ENCODE data around the gene RPS6KA2. TPM values are rescaled to one million over a fixed set of nuclear protein-coding genes. Genes with fewer than 3 reads are reported as not detected.

Gene RPS6KA2
- total RNA-seq, 1 experiment from 2014 or later: 14.1 TPM

DNA sequence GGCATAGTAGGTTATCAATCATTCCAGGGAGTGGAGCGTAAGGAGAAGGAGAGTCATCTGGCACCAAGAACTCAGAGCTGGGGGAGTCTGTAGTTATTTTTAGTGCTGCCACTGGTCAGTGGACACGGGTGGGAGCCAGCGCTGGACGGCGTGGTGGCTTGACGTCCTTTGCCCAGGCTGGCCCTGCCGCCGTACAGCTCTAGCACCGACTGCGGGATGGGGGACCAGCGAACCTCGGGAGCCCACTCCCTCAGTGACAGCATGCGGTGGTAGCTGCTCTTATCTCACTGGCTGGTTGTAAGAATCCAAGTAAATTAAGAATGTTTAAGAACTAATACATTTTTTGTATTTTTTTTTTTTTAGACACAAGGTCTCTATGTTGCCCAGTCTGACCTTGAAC lies 32.5 kb upstream of the RPS6KA2 start:
- DNase-seq: no peak
- no peak overlapping the region for H3K4me3 ChIP-seq
- no peaks in the 10 kb centered on the region for H3K9me3 ChIP-seq
- H3K27me3 ChIP-seq: no peaks in the 10 kb centered on the region
- H3K36me3 ChIP-seq: no peaks in the 10 kb centered on the region

DNA sequence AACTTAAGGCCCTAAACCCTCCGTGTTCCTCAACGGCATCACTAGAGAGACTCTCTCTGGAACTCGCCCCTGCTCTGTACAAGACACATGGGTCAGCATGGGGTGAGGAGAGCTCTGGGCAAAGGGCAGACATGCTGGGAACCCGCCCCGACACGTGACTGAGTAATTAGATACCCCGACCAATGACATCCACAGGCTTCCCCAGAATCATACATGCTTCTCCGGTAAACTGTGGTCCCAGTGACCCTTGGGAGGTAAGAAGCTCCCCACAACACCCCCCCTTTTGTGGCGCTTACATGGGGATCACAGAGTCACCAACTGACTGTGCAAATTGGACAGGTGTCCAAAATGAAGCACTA lies 31.7 kb upstream of the RPS6KA2 start:
- no peak overlapping the region for H3K4me3 ChIP-seq
- H3K27me3 ChIP-seq: no peaks in the 10 kb centered on the region
- H3K9me3 ChIP-seq: no peaks in the 10 kb centered on the region
- no peaks in the 10 kb centered on the region for H3K36me3 ChIP-seq
- no peak for DNase-seq

DNA sequence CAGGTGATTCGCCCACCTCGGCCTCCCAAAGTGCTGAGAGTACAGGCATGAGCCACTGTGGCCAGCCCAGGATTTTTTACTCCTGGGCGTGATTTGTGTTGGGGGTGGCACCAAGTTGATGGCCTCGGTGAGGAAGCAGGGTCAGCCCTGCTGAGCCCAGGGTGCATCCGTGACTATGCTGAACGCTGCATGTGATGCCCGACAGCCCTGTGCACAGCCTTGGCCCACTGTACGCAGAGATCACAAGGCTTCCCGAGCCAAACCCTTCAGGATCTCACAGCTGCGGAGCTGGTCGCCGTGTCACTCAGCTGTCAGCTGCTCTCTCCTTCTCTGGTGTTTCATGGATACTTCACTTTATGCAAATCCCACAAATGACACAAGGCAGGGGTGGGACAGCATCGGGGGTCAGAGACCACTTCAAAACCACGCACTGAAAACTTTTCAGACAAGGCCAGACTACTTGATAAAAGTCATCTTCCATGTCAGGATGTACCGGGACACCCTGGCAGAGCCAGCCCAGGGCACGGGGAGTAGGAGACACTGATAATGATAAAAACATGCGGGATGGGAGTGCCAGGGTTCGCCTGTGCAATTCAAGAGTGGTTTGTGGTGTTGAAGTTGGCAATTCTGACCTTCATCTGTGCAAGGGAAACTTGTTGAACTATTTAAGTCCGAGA lies 31.2 kb upstream of the RPS6KA2 start:
- no peaks in the 10 kb centered on the region for H3K9me3 ChIP-seq
- no peaks in the 10 kb centered on the region for H3K36me3 ChIP-seq
- no peaks in the 10 kb centered on the region for H3K27me3 ChIP-seq
- no peak for DNase-seq
- H3K4me3 ChIP-seq: no peak overlapping the region

DNA sequence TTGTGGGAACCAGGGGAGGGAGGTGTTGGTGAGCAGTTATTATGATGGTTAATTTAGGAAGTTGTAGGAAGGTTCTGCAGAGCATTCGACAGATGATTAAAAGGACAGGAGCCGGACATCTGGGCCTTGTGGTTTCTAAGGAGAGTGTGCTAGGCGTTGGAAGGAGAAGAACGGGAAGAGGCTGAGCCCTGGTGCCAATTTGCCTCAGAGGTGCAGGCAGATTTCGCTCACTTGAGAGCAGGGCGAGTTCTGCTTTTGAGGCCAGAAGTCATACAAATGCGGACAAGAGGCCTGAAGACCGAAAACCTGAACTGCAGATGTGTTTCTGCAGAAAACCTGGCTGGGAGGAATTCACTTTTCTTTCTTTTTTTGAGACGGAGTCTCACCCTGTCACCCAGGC lies 30.5 kb upstream of the RPS6KA2 start:
- DNase-seq: no peak
- no peak overlapping the region for H3K4me3 ChIP-seq
- H3K9me3 ChIP-seq: no peaks in the 10 kb centered on the region
- H3K36me3 ChIP-seq: no peaks in the 10 kb centered on the region
- no peaks in the 10 kb centered on the region for H3K27me3 ChIP-seq

DNA sequence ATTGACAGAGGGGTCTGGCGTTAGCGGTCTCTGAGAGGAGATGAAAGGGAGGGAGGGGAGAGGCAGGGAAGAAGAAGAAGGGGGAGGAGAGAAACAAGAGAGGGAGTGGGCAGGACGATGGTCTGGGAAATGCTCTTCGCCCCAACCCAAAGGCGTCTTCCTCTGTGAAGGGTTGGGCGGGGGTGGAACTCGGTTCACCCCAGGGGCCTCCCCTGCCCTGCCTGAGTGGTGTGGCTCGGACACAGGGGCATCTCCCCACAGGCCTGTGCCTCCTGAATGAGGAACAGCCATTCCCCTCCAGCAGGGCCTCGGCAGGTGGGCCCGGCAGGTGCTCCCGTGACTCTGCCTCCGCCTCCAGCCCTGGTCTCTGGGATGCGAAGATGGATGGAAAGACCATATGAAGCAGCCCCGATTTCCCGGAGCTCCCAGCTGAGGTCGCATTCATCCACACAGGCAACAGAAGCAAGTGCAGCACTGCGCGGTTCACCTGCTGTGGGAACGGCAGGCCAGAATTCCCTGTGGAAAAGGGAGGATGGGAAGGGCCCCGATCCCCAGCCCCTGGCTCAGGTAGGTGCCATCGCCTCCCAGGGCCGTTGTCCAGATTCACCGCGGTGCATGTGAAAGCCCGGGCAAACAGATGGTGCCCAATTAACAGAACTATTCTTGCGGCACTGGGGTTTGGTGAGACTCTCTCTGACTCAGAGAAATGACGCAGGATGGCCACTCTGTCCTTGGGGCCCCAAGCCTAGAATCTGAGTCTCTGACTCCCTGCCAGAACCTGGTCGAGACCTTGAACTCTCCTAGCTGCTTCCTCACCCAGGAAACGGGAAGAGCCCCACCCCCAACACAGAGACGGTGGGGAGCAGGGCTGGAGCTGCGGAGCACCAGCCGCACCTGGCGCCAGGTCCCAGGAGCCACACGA lies 29.4 kb upstream of the RPS6KA2 start:
- Histone ChIP-seq H3K27me3 (no peaks in the 10 kb centered on the region), H3K4me3 (no peak overlapping the region), H3K9me3 (no peaks in the 10 kb centered on the region), H3K36me3 (no peaks in the 10 kb centered on the region)
- no peak for DNase-seq

DNA sequence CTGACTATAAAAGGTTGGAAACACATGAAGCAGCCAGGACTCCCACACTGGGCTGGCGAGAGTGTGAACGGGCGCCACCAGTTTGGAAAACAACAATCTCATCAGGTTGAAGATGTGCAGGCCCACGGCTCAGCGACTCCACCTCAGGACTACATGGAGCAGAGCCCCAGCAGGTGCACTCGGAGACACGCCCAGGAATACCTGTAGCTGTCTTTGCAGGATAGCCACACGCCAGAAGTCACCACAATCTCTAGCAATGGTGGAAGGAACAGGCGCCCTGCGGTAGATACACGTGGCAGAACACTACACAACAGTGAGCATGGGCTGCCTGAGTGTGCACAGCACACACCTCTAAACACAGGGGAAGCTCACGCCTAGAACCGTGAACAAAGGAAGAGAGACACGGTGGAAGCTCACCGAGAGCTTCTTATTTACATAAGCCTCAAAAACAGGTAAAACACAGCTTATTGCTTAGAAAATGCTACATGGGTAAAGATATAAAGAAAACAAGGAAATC lies 28.7 kb upstream of the RPS6KA2 start:
- Histone ChIP-seq H3K9me3 (no peaks in the 10 kb centered on the region), H3K27me3 (no peaks in the 10 kb centered on the region), H3K4me3 (no peak overlapping the region), H3K36me3 (no peaks in the 10 kb centered on the region)
- DNase-seq: no peak

DNA sequence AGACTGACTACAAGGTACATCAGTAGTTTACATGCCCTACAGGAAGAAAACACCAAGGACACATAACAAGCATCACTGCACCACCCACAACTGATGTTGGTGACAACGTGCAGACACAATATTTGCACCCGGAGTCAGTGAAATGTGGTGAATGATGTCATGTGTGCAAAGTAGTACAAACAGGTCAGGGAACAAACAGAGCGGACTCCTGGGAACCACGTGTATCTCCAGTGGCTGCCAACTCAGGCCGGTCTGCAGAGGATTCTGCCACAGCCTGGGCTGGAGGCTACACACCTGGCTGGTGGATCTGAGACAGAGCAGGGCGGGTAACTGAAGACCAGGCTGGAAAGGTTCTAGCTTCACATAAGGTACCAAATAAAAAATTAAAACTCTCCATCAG lies 28.2 kb upstream of the RPS6KA2 start:
- H3K9me3 ChIP-seq: no peaks in the 10 kb centered on the region
- DNase-seq: no peak
- H3K27me3 ChIP-seq: no peaks in the 10 kb centered on the region
- no peak overlapping the region for H3K4me3 ChIP-seq
- H3K36me3 ChIP-seq: no peaks in the 10 kb centered on the region

DNA sequence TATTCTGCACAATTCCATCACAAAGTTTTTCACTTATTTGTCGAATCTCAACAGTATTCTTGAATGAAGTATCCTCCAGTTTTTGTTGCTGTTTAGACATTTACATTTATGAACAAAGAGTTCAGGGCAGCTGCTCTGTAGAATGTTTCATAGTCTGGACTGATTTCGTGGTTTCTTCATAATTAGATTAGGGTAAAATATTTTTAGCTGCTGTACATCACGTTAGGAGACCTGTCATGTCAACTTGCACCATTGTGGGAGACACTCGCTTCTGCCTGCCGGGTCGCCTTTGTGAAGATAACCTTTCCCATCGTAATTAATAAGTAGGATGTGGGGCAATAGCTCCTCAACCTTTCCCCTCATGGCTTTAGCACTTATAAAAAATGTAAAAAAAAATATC lies 27.5 kb upstream of the RPS6KA2 start:
- Histone ChIP-seq H3K4me3 (no peak overlapping the region), H3K27me3 (no peaks in the 10 kb centered on the region), H3K9me3 (no peaks in the 10 kb centered on the region), H3K36me3 (no peaks in the 10 kb centered on the region)
- no peak for DNase-seq

DNA sequence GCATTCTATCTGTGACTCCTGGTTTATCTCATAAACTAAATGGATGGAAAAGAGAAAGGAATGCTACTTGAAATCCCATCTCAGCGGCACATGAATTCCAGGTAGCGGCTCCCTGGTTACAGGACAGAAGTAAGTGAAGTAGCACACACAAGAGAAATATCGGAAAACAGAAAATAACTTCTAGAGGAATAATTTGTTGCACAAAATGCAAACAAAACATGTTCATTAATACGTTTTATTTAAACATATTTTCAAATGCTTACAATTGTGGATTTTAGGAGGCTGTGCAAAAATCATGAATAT lies 26.5 kb upstream of the RPS6KA2 start:
- Histone ChIP-seq H3K27me3 (no peaks in the 10 kb centered on the region), H3K36me3 (no peaks in the 10 kb centered on the region), H3K9me3 (no peaks in the 10 kb centered on the region), H3K4me3 (no peak overlapping the region)
- DNase-seq: no peak

DNA sequence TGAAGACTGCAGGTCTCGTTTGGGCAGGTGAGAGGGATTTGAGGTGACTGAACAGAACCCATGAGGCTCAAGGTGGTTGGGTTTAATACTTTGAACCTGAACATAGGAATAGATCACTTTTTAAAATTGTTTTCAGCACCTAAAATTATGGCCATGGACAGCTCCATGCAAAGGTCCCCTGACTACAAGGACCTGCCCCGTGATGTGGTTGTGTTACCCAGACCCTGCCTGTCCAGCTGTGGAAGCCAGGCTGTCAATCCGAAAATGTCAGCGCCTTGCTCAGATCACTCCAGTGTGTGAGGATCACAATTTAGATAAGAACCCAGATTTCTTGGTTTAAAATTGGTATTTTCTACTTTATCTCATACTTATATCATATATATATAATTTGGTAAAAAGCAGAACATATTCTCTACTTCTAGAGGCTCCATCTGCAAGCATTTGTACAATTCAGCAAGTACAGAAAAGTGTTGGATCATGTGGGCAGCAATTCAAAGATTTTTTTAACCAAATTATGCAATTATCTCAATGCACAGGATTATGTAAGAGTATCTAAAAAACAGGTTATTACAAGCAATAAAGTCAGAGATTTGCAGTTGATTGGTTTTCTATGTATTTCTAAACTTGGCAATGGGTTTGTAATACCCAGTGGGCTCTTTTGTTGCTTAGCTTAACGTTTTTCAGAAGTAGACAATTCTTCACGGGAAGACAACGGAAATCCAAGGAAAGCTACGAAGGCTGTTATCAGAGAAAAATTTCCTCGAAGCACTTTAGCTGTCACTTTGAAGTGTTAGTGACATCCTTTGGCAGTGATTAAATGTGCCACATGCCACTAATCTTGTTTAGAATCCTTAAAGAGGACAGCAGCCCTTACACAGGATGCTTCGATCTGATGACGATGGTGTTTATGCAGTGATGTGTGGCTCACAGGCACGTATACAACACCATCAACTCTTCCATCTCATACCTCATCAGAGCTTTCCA lies 24.1 kb upstream of the RPS6KA2 start:
- H3K27me3 ChIP-seq: no peaks in the 10 kb centered on the region
- no peak overlapping the region for H3K4me3 ChIP-seq
- H3K9me3 ChIP-seq: no peaks in the 10 kb centered on the region
- DNase-seq: no peak
- H3K36me3 ChIP-seq: no peaks in the 10 kb centered on the region

DNA sequence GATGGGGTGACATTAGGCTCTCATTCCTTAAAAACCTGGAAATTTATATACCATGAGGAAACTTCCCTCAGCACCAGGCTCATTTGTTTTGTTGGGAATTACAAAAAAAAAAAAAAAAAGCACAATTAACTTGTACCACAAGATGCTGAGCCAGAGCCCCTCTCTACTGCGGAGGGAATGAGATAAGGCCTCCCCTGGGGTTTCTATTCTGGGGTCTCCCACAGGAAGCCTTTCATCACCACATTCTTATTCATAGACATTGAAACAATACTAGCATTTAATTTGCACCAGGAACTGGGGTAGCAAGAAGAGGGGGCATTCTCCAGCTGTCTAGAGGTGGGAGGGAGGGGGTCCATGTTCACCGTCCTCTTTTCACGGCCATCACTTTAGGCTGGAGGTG lies 23.0 kb upstream of the RPS6KA2 start:
- H3K9me3 ChIP-seq: no peaks in the 10 kb centered on the region
- H3K27me3 ChIP-seq: no peaks in the 10 kb centered on the region
- H3K36me3 ChIP-seq: no peaks in the 10 kb centered on the region
- no peak for DNase-seq
- H3K4me3 ChIP-seq: no peak overlapping the region

DNA sequence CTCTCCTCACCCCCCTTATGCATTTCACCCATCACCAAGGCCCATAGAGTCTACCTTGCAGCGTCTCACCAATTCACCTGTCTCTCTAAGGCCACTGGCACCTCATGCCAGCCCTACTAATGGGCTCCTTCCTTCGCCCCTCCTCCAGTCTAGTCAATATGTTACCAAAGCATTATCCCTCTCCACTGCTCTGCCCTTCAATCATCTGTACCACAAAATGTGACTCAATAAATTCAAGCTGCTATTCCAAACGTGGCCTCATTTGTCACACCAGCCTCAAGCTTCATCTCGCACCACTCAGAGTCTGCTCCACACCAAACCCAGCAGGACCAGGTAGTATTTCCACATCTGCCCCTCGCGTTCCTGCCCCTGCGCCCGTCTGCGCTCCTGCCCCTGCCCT lies 21.8 kb upstream of the RPS6KA2 start:
- Histone ChIP-seq H3K4me3 (no peak overlapping the region), H3K27me3 (no peaks in the 10 kb centered on the region), H3K36me3 (no peaks in the 10 kb centered on the region), H3K9me3 (no peaks in the 10 kb centered on the region)
- no peak for DNase-seq

DNA sequence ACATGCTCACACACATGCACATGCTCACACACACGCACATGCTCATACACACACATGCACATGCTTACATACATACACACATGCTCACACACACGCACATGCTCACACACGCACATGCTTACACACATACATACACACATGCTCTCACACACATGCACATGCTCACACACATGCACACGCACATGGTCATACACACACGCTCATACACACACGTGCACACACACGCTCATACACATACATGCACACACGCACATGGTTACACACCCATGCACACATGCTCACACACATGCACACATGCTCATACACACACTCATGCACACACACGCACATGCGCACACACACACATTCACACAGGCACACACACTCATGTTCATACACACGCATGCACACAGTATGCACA lies 20.8 kb upstream of the RPS6KA2 start:
- Histone ChIP-seq H3K4me3 (no peak overlapping the region), H3K9me3 (no peaks in the 10 kb centered on the region), H3K27me3 (no peaks in the 10 kb centered on the region), H3K36me3 (no peaks in the 10 kb centered on the region)
- DNase-seq: no peak

DNA sequence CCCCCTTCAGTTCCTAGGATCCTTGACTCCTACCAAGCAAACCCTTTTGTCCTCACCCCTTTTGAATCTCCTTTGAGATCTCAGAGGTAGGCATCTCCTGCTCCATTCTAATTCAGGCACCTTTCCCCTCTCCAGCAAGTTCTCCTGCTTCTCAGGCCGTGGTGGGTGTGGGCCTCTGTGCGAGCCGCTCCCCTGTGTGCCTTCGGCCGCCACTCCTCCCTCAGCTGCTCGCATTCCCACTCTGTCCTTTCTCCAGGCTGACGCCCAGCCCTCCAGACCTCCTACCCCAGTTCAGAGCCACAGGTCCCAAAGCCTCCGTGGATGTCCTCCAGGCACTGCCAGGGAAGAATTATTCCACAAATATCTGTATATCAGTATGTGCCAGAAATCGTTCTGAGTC lies 19.7 kb upstream of the RPS6KA2 start:
- H3K27me3 ChIP-seq: no peaks in the 10 kb centered on the region
- H3K9me3 ChIP-seq: no peaks in the 10 kb centered on the region
- no peak overlapping the region for H3K4me3 ChIP-seq

DNA sequence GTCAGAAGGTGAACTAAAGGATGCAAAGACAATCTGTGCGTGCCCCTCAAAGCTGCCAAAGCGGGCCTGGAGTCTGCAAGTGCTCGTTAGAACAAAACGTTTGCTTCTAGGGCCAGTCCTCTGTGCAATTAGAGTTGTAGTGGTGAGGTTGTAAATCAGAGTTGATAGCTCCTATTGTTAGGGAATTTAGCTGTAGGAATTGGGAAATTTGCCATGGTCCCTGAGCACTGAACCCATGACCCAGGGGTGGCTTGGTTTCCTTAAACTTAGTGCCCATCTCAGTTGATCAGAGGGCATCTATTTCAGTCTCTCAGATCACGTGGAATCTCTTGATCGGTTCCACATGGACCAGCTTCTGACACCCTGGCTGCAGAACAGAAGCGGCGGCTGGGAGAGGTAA lies 18.8 kb upstream of the RPS6KA2 start:
- no peaks in the 10 kb centered on the region for H3K9me3 ChIP-seq
- H3K27me3 ChIP-seq: no peaks in the 10 kb centered on the region
- H3K4me3 ChIP-seq: no peak overlapping the region
- H3K36me3 ChIP-seq: no peaks in the 10 kb centered on the region
- no peak for DNase-seq

More for the DNA sequence above, 19.7 kb upstream of the RPS6KA2 start:
- no peaks in the 10 kb centered on the region for H3K36me3 ChIP-seq
- peak; percentile 11 for DNase-seq

DNA sequence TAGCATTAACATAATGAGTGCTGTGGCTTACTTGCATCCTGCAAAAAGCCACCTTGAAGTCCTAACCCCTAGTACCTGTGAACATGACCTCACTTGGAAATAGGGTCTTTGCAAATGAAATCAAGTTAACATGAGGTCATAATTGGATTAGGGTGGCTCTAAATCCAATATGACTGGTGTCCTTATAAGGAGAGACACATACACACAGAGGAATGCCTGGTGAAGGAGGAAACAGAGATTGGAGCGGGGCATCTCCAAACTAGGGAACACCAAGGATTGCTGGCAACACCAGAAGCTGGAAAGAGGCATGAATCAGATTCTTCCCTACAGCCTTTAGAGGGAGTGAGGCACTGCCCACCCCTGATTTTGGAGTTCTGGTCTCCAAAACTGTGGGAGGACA lies 17.6 kb upstream of the RPS6KA2 start:
- no peak for DNase-seq
- Histone ChIP-seq H3K9me3 (no peaks in the 10 kb centered on the region), H3K36me3 (no peaks in the 10 kb centered on the region), H3K4me3 (no peak overlapping the region), H3K27me3 (no peaks in the 10 kb centered on the region)
